BE2C (cell line): Measurements from ENCODE around the gene LRRC10B.

Experiments used
- DNase-seq: peaks from one replicate; pipeline ENCODE4 v3.0.0-alpha.2; 2020
- H3K27me3 ChIP-seq: fragments of 250-450 bp; sonication (Bioruptor Pico); 2 replicates; pipeline ENCODE4 v1.5.1; 2020; ENCODE audit warnings: mild to moderate bottlenecking
- H3K36me3 ChIP-seq: fragments of 250-450 bp; sonication (Bioruptor Pico); 2 replicates; pipeline ENCODE4 v1.5.1; 2020; ENCODE audit warnings: mild to moderate bottlenecking
- H3K4me1 ChIP-seq: fragments of 250-450 bp; sonication (Bioruptor Pico); 2 replicates; pipeline ENCODE4 v1.5.1; 2020
- H3K4me3 ChIP-seq: 2 replicates; pipeline ENCODE4 v1.5.1; 2011; ENCODE audit warnings: low read depth, low read length
- H3K9me3 ChIP-seq: fragments of 250-450 bp; sonication (Bioruptor Pico); 2 replicates; pipeline ENCODE4 v1.5.1; 2020
- CTCF ChIP-seq: IDR thresholded peaks from 2 replicates; pipeline ENCODE4 v1.5.1; 2012; ENCODE audit warnings: mild to moderate bottlenecking, low read depth, low read length

Gene LRRC10B

GRCh38 chr11:61539006-61539405, 30.5 kb downstream of the LRRC10B start:
- no peaks in the 10 kb centered on the region for H3K9me3 ChIP-seq
- no peak for TF ChIP-seq CTCF
- DNase-seq, result no peak
- H3K4me3 ChIP-seq, result no peak overlapping the region
- no peaks in the 10 kb centered on the region for H3K27me3 ChIP-seq
- peaks cover 35% of the 10 kb centered on the region for H3K4me1 ChIP-seq
- no peaks in the 10 kb centered on the region for H3K36me3 ChIP-seq

DNA sequence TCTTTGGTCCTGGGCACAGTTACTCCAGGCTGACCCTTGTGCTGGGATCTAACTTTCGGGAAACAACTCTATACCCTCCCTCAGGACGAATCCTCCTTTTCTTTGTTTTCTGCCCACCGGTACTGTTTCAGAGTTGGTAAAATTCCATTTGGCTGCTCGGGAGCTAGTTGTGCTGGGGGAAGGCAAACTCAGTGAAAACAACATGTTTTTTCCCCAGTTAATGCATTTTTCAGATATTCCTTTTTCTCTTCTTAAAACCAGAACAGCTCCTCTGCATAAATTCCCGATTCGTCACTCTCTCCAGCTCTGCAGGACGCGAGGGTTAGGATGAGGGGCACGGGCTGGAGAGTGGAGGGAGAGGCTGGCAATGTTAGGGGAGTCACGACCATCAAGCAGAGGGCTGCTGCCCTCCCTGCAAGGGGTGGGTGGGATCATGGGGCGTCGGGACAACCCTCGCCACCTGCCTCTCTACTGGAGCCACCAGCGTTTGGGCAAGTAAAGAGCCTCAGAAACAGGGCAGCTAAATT, 31.3 kb downstream of the LRRC10B start:
- Histone ChIP-seq H3K4me1 (peaks cover 35% of the 10 kb centered on the region), H3K4me3 (no peak overlapping the region), H3K27me3 (no peaks in the 10 kb centered on the region), H3K9me3 (no peaks in the 10 kb centered on the region), H3K36me3 (no peaks in the 10 kb centered on the region)
- no peak for DNase-seq
- TF ChIP-seq CTCF, result no peak

- DNase-seq, result no peak
- H3K9me3 ChIP-seq, result no peaks in the 10 kb centered on the region
- H3K27me3 ChIP-seq, result no peaks in the 10 kb centered on the region
- TF ChIP-seq CTCF, result no peak
- no peaks in the 10 kb centered on the region for H3K36me3 ChIP-seq
- H3K4me1 ChIP-seq, result peaks cover 35% of the 10 kb centered on the region
- no peak overlapping the region for H3K4me3 ChIP-seq
These were observed 32.0 kb downstream of the LRRC10B start for GRCh38 chr11:61540528-61540927.

- no peak overlapping the region for H3K4me3 ChIP-seq
- no peaks in the 10 kb centered on the region for H3K36me3 ChIP-seq
- H3K27me3 ChIP-seq, result no peaks in the 10 kb centered on the region
- H3K9me3 ChIP-seq, result no peaks in the 10 kb centered on the region
- TF ChIP-seq CTCF, result no peak
- peaks cover 33% of the 10 kb centered on the region for H3K4me1 ChIP-seq
- no peak for DNase-seq
These were observed 33.0 kb downstream of the LRRC10B start for GRCh38 chr11:61541598-61541997.

DNA sequence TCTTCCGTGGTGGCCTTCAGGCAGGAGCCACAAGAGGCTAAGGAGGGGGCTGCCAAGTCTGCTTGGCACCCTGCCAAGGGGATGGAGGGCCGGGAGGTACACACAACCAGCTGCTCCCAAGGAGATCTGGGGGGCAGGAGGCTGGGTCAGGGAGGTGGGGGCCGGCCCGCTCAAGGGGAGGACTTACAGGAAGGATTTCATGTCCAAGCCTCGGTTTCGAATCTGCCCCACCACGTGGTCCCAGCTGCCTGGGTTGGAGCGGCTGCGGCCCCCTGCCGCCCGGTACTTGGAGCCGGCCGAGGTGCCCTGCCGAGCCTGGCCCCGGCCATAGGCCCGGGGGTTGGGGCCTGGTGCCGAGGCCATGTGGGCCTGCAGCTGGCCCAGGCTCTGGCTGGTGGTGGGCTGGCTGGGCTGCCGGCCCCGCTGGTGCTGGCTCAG, 33.5 kb downstream of the LRRC10B start:
- Histone ChIP-seq H3K27me3 (no peaks in the 10 kb centered on the region), H3K36me3 (no peaks in the 10 kb centered on the region), H3K4me1 (peaks cover 28% of the 10 kb centered on the region), H3K9me3 (no peaks in the 10 kb centered on the region), H3K4me3 (no peak overlapping the region)
- DNase-seq, result peak; percentile 41
- TF ChIP-seq CTCF, result no peak

GRCh38 chr11:61542705-61543104, 34.2 kb downstream of the LRRC10B start:
- Histone ChIP-seq H3K36me3 (no peaks in the 10 kb centered on the region), H3K4me1 (peaks cover 24% of the 10 kb centered on the region), H3K4me3 (no peak overlapping the region), H3K9me3 (no peaks in the 10 kb centered on the region), H3K27me3 (no peaks in the 10 kb centered on the region)
- no peak for TF ChIP-seq CTCF
- DNase-seq, result peak; percentile 39
